ENCODE data around the gene AMACR. TPM values are rescaled to one million over a fixed set of nuclear protein-coding genes. Genes with fewer than 3 reads are reported as not detected.

The AMACR gene
- total and polyA plus RNA-seq, 2 donors (not counting 3 experiments of a cell fraction or from before 2014, with no cell fraction given) = 6.7 to 8.7 TPM

DNA sequence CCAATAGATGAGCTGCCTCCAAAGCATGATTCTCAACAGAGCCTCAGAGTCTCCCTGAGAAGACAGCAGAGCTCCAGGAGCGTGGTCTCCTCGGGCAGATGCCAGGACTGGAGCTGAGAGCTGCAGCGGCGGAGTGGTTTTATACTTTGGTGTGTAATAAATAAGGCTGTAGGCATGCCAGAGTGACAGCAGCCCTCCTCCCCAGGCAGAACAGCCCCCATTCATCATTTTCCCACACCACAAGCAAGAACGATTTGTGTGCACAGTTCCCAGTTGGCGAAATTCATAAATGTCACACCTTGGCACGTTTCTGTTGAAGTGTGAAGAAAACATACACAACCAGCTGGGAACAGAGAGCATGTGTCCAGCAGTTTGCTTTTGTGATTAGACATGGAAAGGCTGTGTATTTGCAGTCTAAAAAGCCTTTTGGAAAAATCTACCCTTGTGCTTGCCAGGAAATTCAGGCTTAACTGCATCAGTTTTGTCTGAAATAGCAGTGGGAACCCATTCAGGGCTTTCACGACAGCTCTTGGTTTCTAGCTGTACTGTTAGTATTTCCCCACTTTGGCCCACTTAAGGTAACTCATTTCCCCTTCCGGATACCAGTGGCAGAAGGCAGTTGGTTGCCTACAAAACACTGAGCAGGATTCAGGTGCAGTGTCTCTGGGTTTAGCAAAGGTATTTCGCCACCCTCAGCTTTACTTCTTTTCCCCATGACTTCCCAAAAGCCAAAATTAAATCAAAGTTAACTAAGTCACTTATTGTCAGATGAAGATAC, 35.4 kb upstream of the AMACR start, which contains the start of gene C1QTNF3:
TSS of gene C1QTNF3 (minus strand) at position 115 of the 778 bp plus-strand sequence. CDS start at position 27, 88 bp downstream.
- intact Hi-C loops (cut with micrococcal nuclease) = loop anchor here (2.0 kb wide), 1 partner anchor 34 kb away; the partner anchor contains the start of gene AMACR

More for the DNA sequence above, 35.4 kb upstream of the AMACR start, which contains the start of gene C1QTNF3:
- TF ChIP-seq FOS (IDR thresholded peaks at IDR 0.05; ENCODE audit: borderline replicate concordance, insufficient read depth, low read length) (no peak), EZH2 (IDR thresholded peaks at IDR 0.05; ENCODE audit: borderline replicate concordance, low read depth, low read length, severe bottlenecking) (no peak), POLR2AphosphoS5 (IDR thresholded peaks at IDR 0.05; ENCODE audit: insufficient read depth, low read depth, low read length) (no peak), MYC (IDR thresholded peaks at IDR 0.05; ENCODE audit: low read depth, low read length) (no peak), JUN (IDR thresholded peaks at IDR 0.05; ENCODE audit: borderline replicate concordance, insufficient read depth, insufficient read length, low read depth) (no peak), POLR2A (IDR thresholded peaks at IDR 0.05; ENCODE audit: low read depth, low read length) (no peak), GATA2 (IDR thresholded peaks at IDR 0.05; ENCODE audit: insufficient read depth, insufficient read length, low read depth, low read length) (no peak)
- TF ChIP-seq, protein P1, sequence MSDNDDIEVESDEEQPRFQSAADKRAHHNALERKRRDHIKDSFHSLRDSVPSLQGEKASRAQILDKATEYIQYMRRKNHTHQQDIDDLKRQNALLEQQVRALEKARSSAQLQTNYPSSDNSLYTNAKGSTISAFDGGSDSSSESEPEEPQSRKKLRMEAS (IDR thresholded peaks at IDR 0.05; ENCODE audit: insufficient read depth, insufficient read length) = no peak
- TF ChIP-seq, protein P2, sequence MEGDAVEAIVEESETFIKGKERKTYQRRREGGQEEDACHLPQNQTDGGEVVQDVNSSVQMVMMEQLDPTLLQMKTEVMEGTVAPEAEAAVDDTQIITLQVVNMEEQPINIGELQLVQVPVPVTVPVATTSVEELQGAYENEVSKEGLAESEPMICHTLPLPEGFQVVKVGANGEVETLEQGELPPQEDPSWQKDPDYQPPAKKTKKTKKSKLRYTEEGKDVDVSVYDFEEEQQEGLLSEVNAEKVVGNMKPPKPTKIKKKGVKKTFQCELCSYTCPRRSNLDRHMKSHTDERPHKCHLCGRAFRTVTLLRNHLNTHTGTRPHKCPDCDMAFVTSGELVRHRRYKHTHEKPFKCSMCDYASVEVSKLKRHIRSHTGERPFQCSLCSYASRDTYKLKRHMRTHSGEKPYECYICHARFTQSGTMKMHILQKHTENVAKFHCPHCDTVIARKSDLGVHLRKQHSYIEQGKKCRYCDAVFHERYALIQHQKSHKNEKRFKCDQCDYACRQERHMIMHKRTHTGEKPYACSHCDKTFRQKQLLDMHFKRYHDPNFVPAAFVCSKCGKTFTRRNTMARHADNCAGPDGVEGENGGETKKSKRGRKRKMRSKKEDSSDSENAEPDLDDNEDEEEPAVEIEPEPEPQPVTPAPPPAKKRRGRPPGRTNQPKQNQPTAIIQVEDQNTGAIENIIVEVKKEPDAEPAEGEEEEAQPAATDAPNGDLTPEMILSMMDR (IDR thresholded peaks at IDR 0.05; ENCODE audit: extremely low read depth in 1 of 2, insufficient read depth in 1 of 2, low read depth in 1 of 2, low read length in 2 of 2) = no peak
- FAIRE-seq (no peak), DNase-seq (ENCODE audit: low read depth, low spot score) (peak; percentile 14)
- Histone ChIP-seq H3K9ac (replicated peaks; ENCODE audit: extremely low read depth, insufficient read depth, low read length) (no peak within 1 kb of the TSS), H3K27ac (ENCODE audit: insufficient read depth, low read depth, low read length) (no peak within 1 kb of the TSS), H3K9me1 (replicated peaks; ENCODE audit: control insufficient read depth, extremely low read depth, insufficient read depth, low read length) (no peaks in the 10 kb centered on the region), H3K4me2 (ENCODE audit: insufficient read depth, low read length) (peak within 1 kb of the TSS; percentile 72), H2AFZ (ENCODE audit: low read depth, low read length) (no peak within 1 kb of the TSS), H3K27me3 (ENCODE audit: control insufficient read depth in 2 of 2, insufficient read depth in 2 of 2, low read length in 2 of 2) (no peaks in the 10 kb centered on the region), H3K79me2 (ENCODE audit: control insufficient read depth, insufficient read depth, low read length) (no peaks in the 10 kb centered on the region), H3K9me3 (replicated peaks; ENCODE audit: control insufficient read depth, insufficient read depth, low read length) (no peaks in the 10 kb centered on the region), H3K4me1 (ENCODE audit: control insufficient read depth, extremely low read depth, insufficient read depth, low read length) (peaks cover 25% of the 10 kb centered on the region), H3K4me3 (replicated peaks in 1 of 3; ENCODE audit: insufficient read depth in 1 of 3, low read depth in 1 of 3, low read length in 3 of 3) (no peak within 1 kb of the TSS), H3K36me3 (ENCODE audit: control insufficient read depth in 2 of 2, extremely low read depth in 1 of 2, insufficient read depth in 2 of 2, low read length in 2 of 2) (no peaks in the 10 kb centered on the region), H4K20me1 (replicated peaks; ENCODE audit: control insufficient read depth, extremely low read depth, insufficient read depth, low read length) (no peaks in the 10 kb centered on the region)
- POLR2A ChIA-PET = no interaction called here
- CTCF ChIA-PET = interaction anchor here (0.9 kb wide), 1 partner anchor 46 kb away, joined by 3 read pairs; no protein-coding TSS in a partner anchor
- no TSS peak for BruUV-seq (replicated peaks)
- dilution Hi-C loops (cut with MboI; ENCODE audit: extremely low pct_ligation_motif_present, low sequenced_read_pairs) = no loop called here
